ENCODE measurements around the gene LZTS2.
"Not testable (repeated sequence)": the region's sequence is repeated elsewhere in the genome, so short reads cannot be mapped to it uniquely, and the experiment has no call there.

LZTS2 gene

DNA sequence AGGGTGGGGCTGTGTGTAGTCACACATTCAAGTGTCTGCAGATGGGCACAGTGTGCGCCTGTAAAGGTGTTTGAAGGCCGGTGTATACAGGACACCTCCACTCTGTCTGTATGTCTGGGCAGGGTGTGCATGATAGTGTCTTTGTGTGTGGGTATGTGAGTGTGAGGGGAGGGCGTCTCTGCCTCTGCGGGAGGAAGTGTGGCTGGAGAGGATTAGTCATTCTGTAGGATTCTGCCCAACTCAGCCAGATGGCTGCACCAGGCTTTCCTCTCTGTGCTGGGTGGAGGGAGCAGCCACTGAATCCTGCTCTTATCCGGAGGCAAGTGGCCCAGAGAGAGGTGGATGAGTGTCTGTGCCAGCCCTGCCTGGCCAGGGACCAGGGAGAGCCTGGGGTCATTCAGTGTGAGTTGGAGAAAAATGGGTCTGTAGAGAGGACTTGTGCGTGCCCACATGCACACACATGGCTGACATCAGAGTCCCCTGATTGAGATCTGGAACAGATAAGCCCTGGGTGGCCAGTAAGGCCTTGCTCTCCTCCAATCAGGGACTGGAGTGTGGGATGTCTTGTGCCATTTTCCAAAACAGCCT lies 33.1 kb downstream of the LZTS2 start:
- no peak overlapping the region for H3K27ac ChIP-seq
- TF ChIP-seq POLR2AphosphoS5 (IDR thresholded peaks at IDR 0.05; ENCODE audit: borderline replicate concordance, low read depth, low read length) = no peak
- no peak for TF ChIP-seq FOXP2 (optimal IDR thresholded peaks at IDR 0.05; ENCODE audit: control extremely low read depth, extremely low read length, insufficient read depth)
- no peak for TF ChIP-seq EZH2 (IDR thresholded peaks at IDR 0.05)

GRCh38 chr10:101033276-101033675 lies 33.7 kb downstream of the LZTS2 start:
- DNase-seq (ENCODE audit: low read depth, low spot score) = no peak
- H3K9me3 ChIP-seq (ENCODE audit: low read depth, low read length) = no peaks in the 10 kb centered on the region
- H3K36me3 ChIP-seq (ENCODE audit: insufficient read depth, low read length) = no peaks in the 10 kb centered on the region
- no peak overlapping the region for H3K4me3 ChIP-seq
- no peak overlapping the region for H3K27ac ChIP-seq
- TF ChIP-seq EZH2 (IDR thresholded peaks at IDR 0.05) (no peak), FOXP2 (optimal IDR thresholded peaks at IDR 0.05; ENCODE audit: control extremely low read depth, extremely low read length, insufficient read depth) (no peak), POLR2AphosphoS5 (IDR thresholded peaks at IDR 0.05; ENCODE audit: borderline replicate concordance, low read depth, low read length) (no peak)
- H3K9ac ChIP-seq (ENCODE audit: insufficient read length) = no peak overlapping the region

More for the DNA sequence above, 33.1 kb downstream of the LZTS2 start:
- H3K9me3 ChIP-seq (ENCODE audit: low read depth, low read length) = no peaks in the 10 kb centered on the region
- H3K9ac ChIP-seq (ENCODE audit: insufficient read length) = no peak overlapping the region
- no peaks in the 10 kb centered on the region for H3K36me3 ChIP-seq (ENCODE audit: insufficient read depth, low read length)
- DNase-seq (ENCODE audit: low read depth, low spot score) = no peak
- peak overlapping the region; percentile 75 for H3K4me3 ChIP-seq

DNA sequence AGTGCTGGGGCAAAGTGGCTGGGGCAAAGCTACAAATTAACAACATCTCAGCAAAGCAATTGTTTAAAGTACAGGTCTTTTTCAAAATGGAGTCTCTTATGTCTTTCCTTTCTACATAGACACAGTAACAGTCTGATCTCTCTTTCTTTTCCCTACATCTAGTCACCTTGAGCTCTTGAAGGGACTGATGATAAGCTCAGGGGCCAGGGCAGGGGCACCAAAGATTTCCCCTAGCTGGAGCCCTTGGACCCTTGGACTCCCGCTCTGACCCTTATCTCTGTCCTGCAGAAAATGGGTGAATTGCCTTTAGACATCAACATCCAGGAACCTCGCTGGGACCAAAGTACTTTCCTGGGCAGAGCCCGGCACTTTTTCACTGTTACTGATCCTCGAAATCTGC lies 34.8 kb downstream of the LZTS2 start:
- not testable (repeated sequence) for H3K4me3 ChIP-seq; H3K9ac ChIP-seq (ENCODE audit: insufficient read length); H3K27ac ChIP-seq; H3K9me3 ChIP-seq (ENCODE audit: low read depth, low read length); H3K36me3 ChIP-seq (ENCODE audit: insufficient read depth, low read length); DNase-seq (ENCODE audit: low read depth, low spot score)

GRCh38 chr10:101035314-101035713 lies 35.7 kb downstream of the LZTS2 start:
- no peak overlapping the region for H3K4me3 ChIP-seq
- H3K9me3 ChIP-seq (ENCODE audit: low read depth, low read length) = no peaks in the 10 kb centered on the region
- no peak overlapping the region for H3K9ac ChIP-seq (ENCODE audit: insufficient read length)
- TF ChIP-seq EZH2 (IDR thresholded peaks at IDR 0.05) (no peak), POLR2AphosphoS5 (IDR thresholded peaks at IDR 0.05; ENCODE audit: borderline replicate concordance, low read depth, low read length) (no peak), FOXP2 (optimal IDR thresholded peaks at IDR 0.05; ENCODE audit: control extremely low read depth, extremely low read length, insufficient read depth) (no peak)
- DNase-seq (ENCODE audit: low read depth, low spot score) = no peak
- H3K27ac ChIP-seq = no peak overlapping the region
- no peaks in the 10 kb centered on the region for H3K36me3 ChIP-seq (ENCODE audit: insufficient read depth, low read length)

DNA sequence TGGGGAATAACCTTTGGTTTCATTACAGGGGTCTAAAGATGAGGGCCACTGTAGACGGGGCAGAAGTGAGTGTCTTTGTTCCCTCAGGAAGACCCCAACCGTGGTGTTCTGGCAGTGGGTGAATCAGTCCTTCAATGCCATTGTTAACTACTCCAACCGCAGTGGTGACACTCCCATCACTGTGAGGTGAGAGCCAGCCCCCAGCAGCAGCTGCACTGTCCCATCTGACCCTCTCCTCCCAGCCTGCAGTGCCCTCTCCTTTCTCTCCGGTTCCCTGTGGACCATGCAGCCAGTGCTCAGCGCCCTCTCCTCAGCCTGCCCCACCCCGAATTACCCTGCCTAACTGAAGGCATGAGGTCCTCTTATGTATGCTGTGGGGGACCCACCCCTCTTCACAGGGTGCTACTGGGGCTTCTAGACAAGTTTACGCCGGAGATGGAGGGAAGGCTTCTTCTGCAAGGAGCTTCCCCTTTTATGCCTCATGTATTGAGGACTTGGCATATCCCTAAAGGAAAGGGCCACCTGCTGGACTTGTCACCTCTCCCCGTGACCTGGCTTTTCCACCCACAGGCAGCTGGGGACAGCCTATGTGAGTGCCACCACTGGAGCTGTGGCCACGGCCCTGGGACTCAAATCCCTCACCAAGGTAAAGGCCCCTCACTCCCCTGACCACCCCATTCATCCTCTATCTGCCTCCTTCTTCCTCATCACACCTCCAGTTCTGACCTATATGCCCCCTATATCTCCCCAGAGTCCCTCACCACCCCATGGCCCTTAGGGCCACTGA lies 36.5 kb downstream of the LZTS2 start:
- Histone ChIP-seq H3K9ac (ENCODE audit: insufficient read length) (no peak overlapping the region), H3K36me3 (ENCODE audit: insufficient read depth, low read length) (no peaks in the 10 kb centered on the region), H3K9me3 (ENCODE audit: low read depth, low read length) (no peaks in the 10 kb centered on the region), H3K27ac (no peak overlapping the region), H3K4me3 (no peak overlapping the region)
- DNase-seq (ENCODE audit: low read depth, low spot score) = no peak
- TF ChIP-seq POLR2AphosphoS5 (IDR thresholded peaks at IDR 0.05; ENCODE audit: borderline replicate concordance, low read depth, low read length) (no peak), FOXP2 (optimal IDR thresholded peaks at IDR 0.05; ENCODE audit: control extremely low read depth, extremely low read length, insufficient read depth) (no peak), EZH2 (IDR thresholded peaks at IDR 0.05) (no peak)

DNA sequence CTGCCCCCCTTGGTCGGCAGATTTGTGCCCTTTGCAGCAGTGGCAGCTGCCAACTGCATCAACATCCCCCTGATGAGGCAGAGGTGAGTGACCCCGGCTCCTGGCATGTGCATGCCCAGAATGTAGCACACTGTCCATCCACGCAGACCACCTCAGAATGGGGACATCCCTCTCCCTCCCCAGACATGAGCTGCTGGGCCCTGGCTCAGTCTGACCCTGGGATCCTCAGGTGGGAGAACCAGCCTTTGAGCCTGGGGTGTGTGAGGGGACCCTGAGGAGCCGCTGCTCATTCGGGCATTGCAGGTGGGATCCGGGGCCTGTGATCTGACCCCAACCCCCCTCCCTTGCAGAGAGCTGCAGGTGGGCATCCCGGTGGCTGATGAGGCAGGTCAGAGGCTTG lies 37.1 kb downstream of the LZTS2 start:
- Histone ChIP-seq H3K4me3 (no peak overlapping the region), H3K36me3 (ENCODE audit: insufficient read depth, low read length) (no peaks in the 10 kb centered on the region), H3K9ac (ENCODE audit: insufficient read length) (no peak overlapping the region), H3K27ac (no peak overlapping the region), H3K9me3 (ENCODE audit: low read depth, low read length) (no peaks in the 10 kb centered on the region)
- TF ChIP-seq EZH2 (IDR thresholded peaks at IDR 0.05) = no peak
- TF ChIP-seq POLR2AphosphoS5 (IDR thresholded peaks at IDR 0.05; ENCODE audit: borderline replicate concordance, low read depth, low read length) = no peak
- TF ChIP-seq FOXP2 (optimal IDR thresholded peaks at IDR 0.05; ENCODE audit: control extremely low read depth, extremely low read length, insufficient read depth) = no peak
- no peak for DNase-seq (ENCODE audit: low read depth, low spot score)

GRCh38 chr10:101038484-101038883 lies 38.9 kb downstream of the LZTS2 start:
- Histone ChIP-seq H3K9ac (ENCODE audit: insufficient read length) (no peak overlapping the region), H3K36me3 (ENCODE audit: insufficient read depth, low read length) (no peaks in the 10 kb centered on the region), H3K4me3 (no peak overlapping the region), H3K9me3 (ENCODE audit: low read depth, low read length) (no peaks in the 10 kb centered on the region), H3K27ac (no peak overlapping the region)
- no peak for TF ChIP-seq EZH2 (IDR thresholded peaks at IDR 0.05)
- TF ChIP-seq POLR2AphosphoS5 (IDR thresholded peaks at IDR 0.05; ENCODE audit: borderline replicate concordance, low read depth, low read length) = no peak
- TF ChIP-seq FOXP2 (optimal IDR thresholded peaks at IDR 0.05; ENCODE audit: control extremely low read depth, extremely low read length, insufficient read depth) = no peak
- no peak for DNase-seq (ENCODE audit: low read depth, low spot score)

DNA sequence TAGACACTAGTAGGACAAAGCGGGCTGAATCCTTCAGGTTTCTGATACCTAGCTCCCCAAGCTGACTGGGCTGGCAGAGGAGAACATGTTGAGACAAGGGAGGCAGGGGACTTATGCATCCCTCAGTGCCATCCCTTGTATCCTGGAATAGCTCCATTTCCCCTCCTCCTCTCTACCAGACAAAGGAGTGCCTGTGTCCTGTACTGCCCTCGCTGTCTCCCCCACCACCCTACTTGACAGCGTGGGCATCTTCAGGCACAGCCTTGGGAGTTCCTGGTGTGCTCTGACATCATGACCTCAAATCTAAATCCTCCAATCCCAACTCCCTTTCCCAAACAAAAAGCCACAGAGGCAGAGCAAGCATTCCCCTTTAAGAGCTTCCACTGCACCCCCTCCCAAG lies 40.5 kb downstream of the LZTS2 start:
- Histone ChIP-seq H3K4me3 (no peak overlapping the region), H3K27ac (no peak overlapping the region), H3K36me3 (ENCODE audit: insufficient read depth, low read length) (no peaks in the 10 kb centered on the region), H3K9me3 (ENCODE audit: low read depth, low read length) (no peaks in the 10 kb centered on the region), H3K9ac (ENCODE audit: insufficient read length) (no peak overlapping the region)
- DNase-seq (ENCODE audit: low read depth, low spot score) = no peak
- no peak for TF ChIP-seq EZH2 (IDR thresholded peaks at IDR 0.05)
- TF ChIP-seq FOXP2 (optimal IDR thresholded peaks at IDR 0.05; ENCODE audit: control extremely low read depth, extremely low read length, insufficient read depth) = no peak
- no peak for TF ChIP-seq POLR2AphosphoS5 (IDR thresholded peaks at IDR 0.05; ENCODE audit: borderline replicate concordance, low read depth, low read length)

GRCh38 chr10:101040851-101041250 lies 41.2 kb downstream of the LZTS2 start:
- no peaks in the 10 kb centered on the region for H3K36me3 ChIP-seq (ENCODE audit: insufficient read depth, low read length)
- no peak overlapping the region for H3K27ac ChIP-seq
- no peaks in the 10 kb centered on the region for H3K9me3 ChIP-seq (ENCODE audit: low read depth, low read length)
- no peak overlapping the region for H3K4me3 ChIP-seq
- H3K9ac ChIP-seq (ENCODE audit: insufficient read length) = no peak overlapping the region
- TF ChIP-seq EZH2 (IDR thresholded peaks at IDR 0.05) (no peak), FOXP2 (optimal IDR thresholded peaks at IDR 0.05; ENCODE audit: control extremely low read depth, extremely low read length, insufficient read depth) (no peak), POLR2AphosphoS5 (IDR thresholded peaks at IDR 0.05; ENCODE audit: borderline replicate concordance, low read depth, low read length) (no peak)
- no peak for DNase-seq (ENCODE audit: low read depth, low spot score)
